ENCODE results near the gene IFI27L2.

The IFI27L2 gene

DNA sequence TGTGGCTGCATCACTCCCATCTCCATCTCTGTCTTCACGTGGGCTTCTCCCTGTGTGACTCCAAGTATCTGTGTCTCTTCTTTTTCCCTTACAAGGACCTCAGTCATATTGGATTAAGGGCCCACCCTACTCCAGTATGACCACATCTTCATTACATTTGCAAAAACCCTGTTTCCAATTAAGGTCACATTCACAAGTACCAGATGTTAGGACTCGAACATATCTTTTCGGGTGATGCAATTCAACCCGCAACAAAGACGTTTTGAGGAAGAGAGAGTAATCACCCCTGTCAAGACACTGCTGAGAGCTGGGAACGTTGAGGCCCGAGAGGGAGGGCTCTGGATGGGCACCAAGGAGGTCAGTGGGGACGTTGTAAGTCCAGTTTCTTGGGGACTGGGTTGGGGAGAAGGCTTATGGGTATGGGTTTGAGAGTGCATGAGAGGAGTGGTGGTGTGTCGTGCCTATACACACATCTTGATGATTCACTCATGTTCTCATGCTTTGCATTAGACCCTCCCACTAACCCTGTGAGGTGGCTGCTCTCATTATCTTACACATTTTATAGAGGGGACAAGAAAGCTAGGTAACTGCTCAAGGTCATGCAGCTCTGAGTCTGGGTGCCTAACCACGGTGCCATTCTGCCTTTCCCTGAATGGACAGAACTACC, 30.9 kb downstream of the IFI27L2 start:
- no peak for ATAC-seq

DNA sequence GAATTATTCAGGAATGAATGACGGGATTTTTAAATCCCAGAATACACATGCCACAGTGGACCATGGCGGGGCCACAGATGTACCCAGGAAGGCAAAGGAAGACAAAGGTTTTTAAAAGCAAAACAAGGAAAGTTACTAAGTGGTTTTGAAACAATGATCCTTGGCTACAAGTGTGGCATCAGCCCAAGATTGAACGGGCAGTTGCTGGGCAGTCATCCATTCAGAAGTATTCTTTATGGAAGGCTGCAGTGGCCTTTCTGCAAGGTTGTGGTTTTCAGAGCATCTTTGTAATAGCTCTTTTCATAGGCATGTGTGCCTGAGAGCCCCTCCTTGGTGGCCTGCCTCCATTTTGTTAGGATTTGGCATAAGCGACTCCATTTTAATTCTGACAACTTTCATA, 32.3 kb downstream of the IFI27L2 start:
- no peak for ATAC-seq

GRCh38 chr14:94093418-94093817, 36.0 kb downstream of the IFI27L2 start:
- ATAC-seq, result no peak

DNA sequence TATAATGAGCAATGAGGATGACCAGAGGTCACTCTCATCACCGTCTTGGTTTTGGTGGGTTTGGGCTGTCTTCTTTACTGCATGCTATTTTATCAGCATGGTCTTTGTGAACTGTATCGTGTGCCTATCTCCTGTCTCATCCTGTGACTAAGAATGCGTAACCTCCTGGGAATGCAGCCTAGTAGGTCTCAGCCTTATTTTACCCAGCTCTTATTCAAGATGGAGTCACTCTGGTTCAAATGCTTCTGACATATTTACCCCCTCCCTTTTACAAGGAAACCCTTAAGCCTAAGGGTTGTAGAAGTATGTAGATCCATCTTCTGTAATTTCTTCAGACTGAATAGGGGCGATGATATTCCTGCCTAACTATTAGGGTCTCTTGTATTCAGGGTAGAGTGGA, 39.9 kb downstream of the IFI27L2 start:
- ATAC-seq, result no peak

DNA sequence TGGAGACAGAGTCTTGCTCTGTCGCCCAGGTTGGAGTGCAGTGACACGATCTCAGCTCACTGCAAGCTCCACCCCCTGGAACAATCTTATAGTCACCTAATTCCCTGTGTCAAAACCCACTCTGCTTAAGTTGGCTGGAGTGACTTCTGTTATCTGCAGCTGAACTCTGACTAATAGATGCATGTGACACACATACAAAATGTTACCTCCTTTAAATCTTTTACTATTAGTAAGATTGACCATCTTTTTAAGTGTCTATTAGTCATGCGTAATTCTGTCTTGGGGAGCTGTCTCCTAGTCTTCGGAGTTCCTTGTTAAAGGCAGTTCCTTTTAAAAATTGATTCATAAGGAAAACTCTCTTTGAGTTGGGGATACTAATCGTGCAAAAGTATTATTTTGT, 40.9 kb downstream of the IFI27L2 start:
- no peak for ATAC-seq

- no peak for ATAC-seq
Observed at GRCh38 chr14:94087891-94088290, 41.5 kb downstream of the IFI27L2 start.

GRCh38 chr14:94081386-94081820, 48.0 kb downstream of the IFI27L2 start:
- ATAC-seq, result peak; percentile 22 to 29

- peak; percentile 98 to 99 for ATAC-seq
Observed at GRCh38 chr14:94080621-94081385, 48.6 kb downstream of the IFI27L2 start, which contains the start of the genes DDX24 and IFI27L1. Gene DDX24, minus strand, starts transcription at chr14:94081202. Its CDS starts 1,460 bp downstream, at chr14:94079742. Gene IFI27L1, plus strand, starts transcription at chr14:94081310. Its CDS starts 15,628 bp downstream, at chr14:94096938.

GRCh38 chr14:94079891-94080620, 49.3 kb downstream of the IFI27L2 start:
- ATAC-seq, result no peak

- no peak for ATAC-seq
Observed at GRCh38 chr14:94077823-94078222, 51.6 kb downstream of the IFI27L2 start.

All from activated CD4-positive, CD25-positive, alpha-beta regulatory T cell treated with anti-CD3 and anti-CD28 coated beads, Interleukin-2, amount 50 U/mL, for 24 hours (primary cell).